ENCODE results near the gene AMFR. TPM values are rescaled to one million over a fixed set of nuclear protein-coding genes. Genes with fewer than 3 reads are reported as not detected.

AMFR gene
- total RNA-seq, 1 experiment from 2014 or later, result 25.6 TPM

GRCh38 chr16:56469748-56470147 is 44.4 kb upstream of the AMFR start:
- H3K27me3 Mint-ChIP-seq (ENCODE audit: low read depth), result no peaks in the 10 kb centered on the region
- H4K5ac ChIP-seq (ENCODE audit: insufficient read length, low read depth, low read length), result no peak overlapping the region
- H3K9ac ChIP-seq (ENCODE audit: extremely low read depth, insufficient read length, low read length), result no peak overlapping the region
- no peak overlapping the region for H3K4me2 ChIP-seq (ENCODE audit: insufficient read depth, insufficient read length, low read length)
- H3K23ac ChIP-seq (ENCODE audit: insufficient read length, low read depth, low read length), result no peak overlapping the region
- H2AK5ac ChIP-seq (ENCODE audit: insufficient read length, low read length), result no peak overlapping the region
- H3K36me3 Mint-ChIP-seq (ENCODE audit: insufficient read depth in 1 of 3, low read depth in 3 of 3), result peaks cover 44 to 95% (median 81%) of the 10 kb centered on the region in 3 experiments; a peak in 6 of 7 replicates
- no peak overlapping the region for H3K4me3 Mint-ChIP-seq
- no peaks in the 10 kb centered on the region for H4K20me1 ChIP-seq (ENCODE audit: control insufficient read depth, insufficient read depth, insufficient read length)
- no peaks in the 10 kb centered on the region for H3K79me1 ChIP-seq (ENCODE audit: insufficient read depth, low read depth, low read length, poor library complexity, severe bottlenecking)
- no peaks in the 10 kb centered on the region for H3K4me1 ChIP-seq (ENCODE audit: insufficient read depth, low read length)
- no peak overlapping the region for H2AFZ ChIP-seq (ENCODE audit: low read length)
- no CpG with 5 or more reads among the region's 7 CpGs for WGBS (ENCODE audit: extremely low coverage, insufficient read length, low lambda C conversion rate)
- no peak overlapping the region for H3K56ac ChIP-seq (ENCODE audit: insufficient read length, low read depth, low read length)
- peaks cover 2% of the 10 kb centered on the region in 2 experiments; a peak in 3 of 4 replicates for H3K4me1 Mint-ChIP-seq
- no peak overlapping the region for H4K8ac ChIP-seq (replicated peaks; ENCODE audit: insufficient read length, low read depth, low read length)
- H3K14ac ChIP-seq (ENCODE audit: insufficient read depth, low read length), result no peak overlapping the region
- H3K9me3 ChIP-seq (ENCODE audit: control insufficient read depth, low read depth, low read length), result no peaks in the 10 kb centered on the region
- no peak overlapping the region for H3K4ac ChIP-seq (ENCODE audit: low read depth, low read length)
- no peak overlapping the region for H2BK20ac ChIP-seq (ENCODE audit: low read depth, low read length, poor library complexity, severe bottlenecking)
- no peak overlapping the region for H2BK12ac ChIP-seq (ENCODE audit: insufficient read length, low read depth, low read length)
- no peak for TF ChIP-seq CTCF (conservative IDR thresholded peaks at IDR 0.05)
- H3K27ac ChIP-seq (ENCODE audit: insufficient read length, low read depth, low read length), result no peak overlapping the region
- H3T11ph ChIP-seq (ENCODE audit: low read length), result no peak overlapping the region
- H3K9me3 Mint-ChIP-seq, result no peaks in the 10 kb centered on the region
- H4K91ac ChIP-seq (ENCODE audit: insufficient read length, low read depth, low read length), result no peak overlapping the region
- no peak overlapping the region for H2BK15ac ChIP-seq (ENCODE audit: low read depth, low read length)
- no peaks in the 10 kb centered on the region for H3K27me3 ChIP-seq (ENCODE audit: insufficient read depth, low read length)
- no peak overlapping the region for H2BK120ac ChIP-seq (ENCODE audit: low read depth, low read length, poor library complexity, severe bottlenecking)
- H3K79me2 ChIP-seq (ENCODE audit: insufficient read depth, low read length), result no peaks in the 10 kb centered on the region
- no peak for DNase-seq
- H3K18ac ChIP-seq (ENCODE audit: insufficient read length, low read depth, low read length), result no peak overlapping the region
- no peak overlapping the region for H2BK5ac ChIP-seq (ENCODE audit: insufficient read length, low read length)
- H3K27ac Mint-ChIP-seq, result no peak overlapping the region
- H3K23me2 ChIP-seq (ENCODE audit: insufficient read length, low read depth, low read length, poor library complexity, severe bottlenecking), result no peaks in the 10 kb centered on the region
